GM12878 (cell line): ENCODE results near the gene ALDH3B2. TPM values are rescaled to one million over a fixed set of nuclear protein-coding genes. Genes with fewer than 3 reads are reported as not detected.

Experiments
- ATAC-seq: fragments of 200-7000 bp; cut with Tn5 transposase; 3 replicates; pipeline ENCODE4 v1.9.1; 2020; ENCODE audit warnings: mild to moderate bottlenecking, moderate library complexity
- BruUV-seq: library from RNA; stranded (reverse); fragments of 400-500 nt; replicated peaks from 2 replicates; lab custom pipeline; 2021; lab: Mats Ljungman, UMichigan
- CTCF ChIA-PET: fragments of 300-600 bp; sonication (Branson Sonifier 250); formaldehyde crosslinking; extraction: SDS; loops from one replicate; lab custom pipeline; 2021; ENCODE audit warnings: inconsistent platforms; lab: Yijun Ruan, JAX
- POLR2A ChIA-PET: fragments of 350-600 bp; formaldehyde crosslinking; extraction: SDS; loops from one replicate; lab custom pipeline; 2021; ENCODE audit warnings: inconsistent platforms; lab: Charles Lee
- RAD21 ChIA-PET: fragments of 300-600 bp; sonication (Branson Sonifier 250); formaldehyde crosslinking; loops from one replicate; lab custom pipeline; 2023; ENCODE audit warnings: antibody characterized with exemption; ENCODE audit not compliant: unreplicated experiment; lab: Charles Lee
- SMC1A ChIA-PET: fragments of 300-600 bp; sonication (Branson Sonifier 250); formaldehyde crosslinking; loops from one replicate; lab custom pipeline; 2023; ENCODE audit not compliant: unreplicated experiment, uncharacterized antibody; lab: Charles Lee
- DNase-seq: peaks from one replicate; pipeline ENCODE4 v3.0.0-alpha.2; 2011; ENCODE audit warnings: low read depth, low spot score
- FAIRE-seq: peaks from 3 replicates; lab custom pipeline; 2011; peaks lifted over from hg19 to GRCh38; lab: Jason Lieb, UNC
- H2AFZ ChIP-seq: 2 replicates; pipeline ENCODE4 v1.6.0; 2011; ENCODE audit warnings: low read depth, low read length, control low read depth; ENCODE audit not compliant: control insufficient read depth
- H3K27ac ChIP-seq: 2 replicates; pipeline ENCODE4 v1.5.1; 2011; ENCODE audit warnings: control low read depth; ENCODE audit not compliant: control insufficient read depth, insufficient read depth
- H3K27me3 ChIP-seq, 2 experiments: replicated peaks in 1 of 2; 2 replicates each; pipeline versions ENCODE4 v1.6.0 to v1.6.1; 2011; ENCODE audit warnings: low read length in 1 of 2; ENCODE audit not compliant: control insufficient read depth in 2 of 2, insufficient read depth in 2 of 2
- H3K36me3 ChIP-seq, 2 experiments: 2 replicates each; pipeline ENCODE4 v1.5.1; 2011; ENCODE audit warnings: low read length in 1 of 2; ENCODE audit not compliant: control insufficient read depth in 2 of 2, insufficient read depth in 2 of 2
- H3K4me1 ChIP-seq: 2 replicates; pipeline ENCODE4 v1.6.1; 2011; ENCODE audit warnings: mild to moderate bottlenecking, low read length, moderate library complexity, mixed read lengths; ENCODE audit not compliant: control insufficient read depth, insufficient read depth
- H3K4me2 ChIP-seq: 2 replicates; pipeline ENCODE4 v1.6.0; 2011; ENCODE audit warnings: control low read depth; ENCODE audit not compliant: control insufficient read depth, insufficient read depth
- H3K4me3 ChIP-seq: fragments of 200-600 bp; sonication (generic); 2 replicates; pipeline ENCODE4 v1.5.1; 2016
- H3K79me2 ChIP-seq: 2 replicates; pipeline ENCODE4 v1.6.0; 2011; ENCODE audit warnings: low read length; ENCODE audit not compliant: control insufficient read depth, insufficient read depth
- H3K9ac ChIP-seq: 2 replicates; pipeline ENCODE4 v1.8.0; 2011; ENCODE audit warnings: low read length, control low read depth, mixed read lengths; ENCODE audit not compliant: control insufficient read depth, insufficient read depth
- H3K9me3 ChIP-seq: replicated peaks from 3 replicates; pipeline ENCODE4 v1.5.1; 2011; ENCODE audit warnings: mild to moderate bottlenecking, low read length; ENCODE audit not compliant: control insufficient read depth, insufficient read depth
- H4K20me1 ChIP-seq: 2 replicates; pipeline ENCODE4 v1.6.0; 2011; ENCODE audit not compliant: control insufficient read depth, insufficient read depth
- BCL11A ChIP-seq: IDR thresholded peaks from 2 replicates; pipeline ENCODE4 v1.6.1; 2011; ENCODE audit warnings: low read depth, low read length
- BHLHE40 ChIP-seq, 2 experiments: fragments of 450-650 bp in 1 of 2; IDR thresholded peaks; 2 replicates each; pipeline ENCODE4 v1.6.1; 2011 to 2017; ENCODE audit warnings: low read depth in 2 of 2, borderline replicate concordance in 1 of 2, improper control_type of control experiment in 1 of 2, low read length in 1 of 2, mild to moderate bottlenecking in 1 of 2
- KAT2A ChIP-seq: conservative IDR thresholded peaks from 2 replicates; pipeline ENCODE4 v1.6.1; 2011; ENCODE audit warnings: low read depth, low read length; ENCODE audit not compliant: control insufficient read depth
- NR2C2 ChIP-seq: IDR thresholded peaks from 2 replicates; pipeline ENCODE4 v1.6.1; 2011; ENCODE audit warnings: borderline replicate concordance, low read depth; ENCODE audit not compliant: control insufficient read depth, insufficient read length
- RB1 ChIP-seq: fragments of 450-650 bp; formaldehyde crosslinking; IDR thresholded peaks from 2 replicates; pipeline ENCODE4 v1.6.1; 2017; ENCODE audit warnings: mild to moderate bottlenecking, borderline replicate concordance
- SMARCA5 ChIP-seq: fragments of 450-650 bp; IDR thresholded peaks from 2 replicates; pipeline ENCODE4 v1.6.1; 2017; ENCODE audit warnings: mild to moderate bottlenecking
- SUPT20H ChIP-seq: IDR thresholded peaks from 2 replicates; pipeline ENCODE4 v1.6.1; 2011; ENCODE audit warnings: low read depth, mild to moderate bottlenecking, low read length, moderate library complexity, borderline replicate concordance; ENCODE audit not compliant: control insufficient read depth
- SUZ12 ChIP-seq: fragments of 200-600 bp; sonication (generic); IDR thresholded peaks from one replicate; pipeline ENCODE4 v1.6.1; 2018; ENCODE audit warnings: antibody characterized with exemption, mild to moderate bottlenecking; ENCODE audit not compliant: unreplicated experiment
- TARDBP ChIP-seq: IDR thresholded peaks from 2 replicates; pipeline ENCODE4 v1.6.1; 2016; ENCODE audit warnings: borderline replicate concordance
- TCF3 ChIP-seq: IDR thresholded peaks from 2 replicates; pipeline ENCODE4 v1.6.1; 2012; ENCODE audit warnings: low read depth, mild to moderate bottlenecking, low read length, borderline replicate concordance; ENCODE audit not compliant: insufficient read depth
- YY1 ChIP-seq: IDR thresholded peaks from 2 replicates; pipeline ENCODE4 v1.6.1; 2011; ENCODE audit warnings: low read depth, mild to moderate bottlenecking, low read length
- WGBS: methylation state at CpG from one replicate; pipeline ENCODE4 v1.1.6; 2016; ENCODE audit warnings: low lambda C conversion rate; ENCODE audit not compliant: insufficient replicate concordance, insufficient coverage; ENCODE audit errors: missing lambda C conversion rate; 5-methylcytosine and 5-hydroxymethylcytosine counted together
- in situ Hi-C: fragments of 300-500 bp; cut with MboI; formaldehyde crosslinking; loops from 9 replicates; pipeline ENCODE4 v1.14.3; 2018; ENCODE audit warnings: mixed read lengths
- intact Hi-C: fragments of 100-400 bp; cut with micrococcal nuclease; formaldehyde crosslinking; loops from one replicate; pipeline ENCODE4 v1.14.2; 2022; ENCODE audit not compliant: unreplicated experiment
- polyA plus RNA-seq, 11 experiments: library from polyadenylated mRNA; depleted of rRNA in 4 of 11; unstranded in 6 of 11; stranded (reverse) in 5 of 11; fragments of >200 nt; fragmentation: Nextera tagmentation in 4 of 11; fragmentation: Illumina TruSeq in 1 of 11; extraction: Ambion mirVana in 4 of 11; extraction: Trizol in 1 of 11; gene quantifications; 1 replicate in 1 of 11; 2 replicates in 10 of 11; pipeline versions ENCODE4 v1.2.1 to v1.2.3, GENCODE V29; 2011 to 2016; ENCODE audit warnings: inconsistent platforms in 2 of 11, missing spikeins in 2 of 11, low read depth in 1 of 11
- total RNA-seq, 4 experiments: library from RNA; depleted of rRNA in 3 of 4; stranded (reverse); fragments of >200 nt in 3 of 4; fragmentation: Illumina TruSeq in 1 of 4; extraction: Trizol in 1 of 4; gene quantifications; 2 replicates each; pipeline versions ENCODE4 v1.2.1 to v1.2.3, GENCODE V29; 2013 to 2021
- TF ChIP-seq, protein P1 (sequence below): IDR thresholded peaks from 2 replicates; pipeline ENCODE4 v1.6.1; 2011; ENCODE audit warnings: low read depth, low read length, improper control_type of control experiment, borderline replicate concordance
- TF ChIP-seq, protein P2 (sequence below): IDR thresholded peaks from 2 replicates; pipeline ENCODE4 v1.6.1; 2011; ENCODE audit warnings: mild to moderate bottlenecking, low read depth, low read length, moderate library complexity; ENCODE audit not compliant: insufficient replicate concordance
- TF ChIP-seq, protein P3 (sequence below): fragments of 450-650 bp; formaldehyde crosslinking; IDR thresholded peaks from 2 replicates; pipeline ENCODE4 v1.4.0; 2020; ENCODE audit warnings: mild to moderate bottlenecking, moderate library complexity

ALDH3B2 gene
- total and polyA plus RNA-seq, 10 of the 15 experiments (the other 5 are each of a cell fraction or from before 2014, with no cell fraction given): 0.09 to 0.17 TPM; not detected in 8

DNA sequence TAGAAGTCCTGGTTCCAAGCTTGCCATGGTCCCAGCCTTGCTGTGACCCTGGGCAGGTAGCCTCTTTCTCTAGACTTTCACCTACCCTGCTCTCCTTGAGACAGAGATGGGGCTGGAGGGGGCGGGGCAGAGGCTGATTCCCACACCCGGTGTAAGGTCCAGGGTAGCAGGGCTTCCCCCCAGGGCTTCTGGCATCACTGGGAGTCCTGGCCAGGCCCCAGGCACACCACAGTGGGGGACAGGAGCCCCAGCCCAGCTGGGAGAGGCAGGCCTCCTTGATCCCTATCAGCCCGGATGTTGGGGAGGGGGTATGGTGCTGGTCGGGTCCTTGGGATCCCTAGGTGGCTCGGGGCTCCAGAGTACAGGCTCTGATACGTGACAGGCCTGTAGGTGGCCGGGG, 43.0 kb downstream of the ALDH3B2 start (continued):
- no peak for TF ChIP-seq NR2C2
- TF ChIP-seq SUZ12: no peak
- TF ChIP-seq KAT2A: no peak
- TF ChIP-seq SUPT20H: no peak
- TF ChIP-seq, protein P1, sequence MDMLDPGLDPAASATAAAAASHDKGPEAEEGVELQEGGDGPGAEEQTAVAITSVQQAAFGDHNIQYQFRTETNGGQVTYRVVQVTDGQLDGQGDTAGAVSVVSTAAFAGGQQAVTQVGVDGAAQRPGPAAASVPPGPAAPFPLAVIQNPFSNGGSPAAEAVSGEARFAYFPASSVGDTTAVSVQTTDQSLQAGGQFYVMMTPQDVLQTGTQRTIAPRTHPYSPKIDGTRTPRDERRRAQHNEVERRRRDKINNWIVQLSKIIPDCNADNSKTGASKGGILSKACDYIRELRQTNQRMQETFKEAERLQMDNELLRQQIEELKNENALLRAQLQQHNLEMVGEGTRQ: no peak
- TF ChIP-seq TARDBP: no peak
- TF ChIP-seq BHLHE40 (IDR thresholded peaks at IDR 0.05; ENCODE audit: borderline replicate concordance in 1 of 2, low read depth in 2 of 2, low read length in 1 of 2): no peak

DNA sequence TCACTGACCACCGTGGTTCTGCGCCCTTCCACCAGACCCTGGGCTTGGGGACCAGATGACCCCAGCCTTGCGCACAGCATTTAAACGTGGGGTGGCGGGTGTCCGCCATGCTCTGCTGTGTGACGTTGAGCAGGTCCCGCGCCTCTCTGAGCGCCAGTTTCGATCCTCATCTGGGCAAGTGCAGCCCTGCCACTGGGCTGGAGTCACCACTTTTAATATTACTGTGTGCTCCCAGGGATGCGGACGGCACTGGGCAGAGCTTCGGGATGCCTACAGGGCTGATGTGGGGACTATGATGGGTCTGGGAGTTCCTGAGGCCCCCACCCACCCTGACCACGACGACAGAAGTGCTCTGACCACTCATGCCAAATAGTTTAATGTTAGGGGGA, 43.5 kb downstream of the ALDH3B2 start:
- peak overlapping the region; percentile 88 for H2AFZ ChIP-seq
- H3K4me1 ChIP-seq: peaks cover 15% of the 10 kb centered on the region
- peak overlapping the region; percentile 84 for H3K4me2 ChIP-seq
- peak overlapping the region; percentile 49 for H3K9ac ChIP-seq
- H3K36me3 ChIP-seq: no peaks in the 10 kb centered on the region
- no peaks in the 10 kb centered on the region for H4K20me1 ChIP-seq
- ATAC-seq (no peak), FAIRE-seq (no peak), DNase-seq (no peak)
- intact Hi-C loops (no loop called here), in situ Hi-C loops (no loop called here)
- POLR2A ChIA-PET: interaction anchor here (1.0 to 2.6 kb wide), 3 partner anchors 14 to 18 kb away, joined by 3 to 16 read pairs (median 6); partner anchors contain the start of gene ACY3
- RAD21 ChIA-PET: interaction anchor here (1.0 to 5.1 kb wide), 13 partner anchors 15 to 193 kb away, joined by 3 to 38 read pairs (median 9); partner anchors contain the start of genes ACY3, GSTP1 and PTPRCAP
- H3K4me3 ChIP-seq: peak overlapping the region; percentile 71
- H3K79me2 ChIP-seq: no peaks in the 10 kb centered on the region
- CTCF ChIA-PET: interaction anchor here (1.1 to 6.4 kb wide), 8 partner anchors 16 to 61 kb away, joined by 3 to 64 read pairs (median 20); partner anchors contain the start of gene ACY3
- H3K27ac ChIP-seq: peak overlapping the region; percentile 46; the same call in 1 of the 2 replicates
- SMC1A ChIA-PET: interaction anchor here (0.8 to 6.4 kb wide), 7 partner anchors 18 to 72 kb away, joined by 3 to 52 read pairs (median 4); partner anchors contain the start of gene GSTP1
- no peaks in the 10 kb centered on the region for H3K9me3 ChIP-seq
- WGBS: 57% methylated on average over 16 of the region's 16 CpGs
- no TSS peak for BruUV-seq
- no peaks in the 10 kb centered on the region for H3K27me3 ChIP-seq
- TF ChIP-seq, protein P2, sequence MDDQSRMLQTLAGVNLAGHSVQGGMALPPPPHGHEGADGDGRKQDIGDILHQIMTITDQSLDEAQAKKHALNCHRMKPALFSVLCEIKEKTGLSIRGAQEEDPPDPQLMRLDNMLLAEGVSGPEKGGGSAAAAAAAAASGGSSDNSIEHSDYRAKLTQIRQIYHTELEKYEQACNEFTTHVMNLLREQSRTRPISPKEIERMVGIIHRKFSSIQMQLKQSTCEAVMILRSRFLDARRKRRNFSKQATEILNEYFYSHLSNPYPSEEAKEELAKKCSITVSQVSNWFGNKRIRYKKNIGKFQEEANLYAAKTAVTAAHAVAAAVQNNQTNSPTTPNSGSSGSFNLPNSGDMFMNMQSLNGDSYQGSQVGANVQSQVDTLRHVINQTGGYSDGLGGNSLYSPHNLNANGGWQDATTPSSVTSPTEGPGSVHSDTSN: no peak
- TF ChIP-seq, protein P3, sequence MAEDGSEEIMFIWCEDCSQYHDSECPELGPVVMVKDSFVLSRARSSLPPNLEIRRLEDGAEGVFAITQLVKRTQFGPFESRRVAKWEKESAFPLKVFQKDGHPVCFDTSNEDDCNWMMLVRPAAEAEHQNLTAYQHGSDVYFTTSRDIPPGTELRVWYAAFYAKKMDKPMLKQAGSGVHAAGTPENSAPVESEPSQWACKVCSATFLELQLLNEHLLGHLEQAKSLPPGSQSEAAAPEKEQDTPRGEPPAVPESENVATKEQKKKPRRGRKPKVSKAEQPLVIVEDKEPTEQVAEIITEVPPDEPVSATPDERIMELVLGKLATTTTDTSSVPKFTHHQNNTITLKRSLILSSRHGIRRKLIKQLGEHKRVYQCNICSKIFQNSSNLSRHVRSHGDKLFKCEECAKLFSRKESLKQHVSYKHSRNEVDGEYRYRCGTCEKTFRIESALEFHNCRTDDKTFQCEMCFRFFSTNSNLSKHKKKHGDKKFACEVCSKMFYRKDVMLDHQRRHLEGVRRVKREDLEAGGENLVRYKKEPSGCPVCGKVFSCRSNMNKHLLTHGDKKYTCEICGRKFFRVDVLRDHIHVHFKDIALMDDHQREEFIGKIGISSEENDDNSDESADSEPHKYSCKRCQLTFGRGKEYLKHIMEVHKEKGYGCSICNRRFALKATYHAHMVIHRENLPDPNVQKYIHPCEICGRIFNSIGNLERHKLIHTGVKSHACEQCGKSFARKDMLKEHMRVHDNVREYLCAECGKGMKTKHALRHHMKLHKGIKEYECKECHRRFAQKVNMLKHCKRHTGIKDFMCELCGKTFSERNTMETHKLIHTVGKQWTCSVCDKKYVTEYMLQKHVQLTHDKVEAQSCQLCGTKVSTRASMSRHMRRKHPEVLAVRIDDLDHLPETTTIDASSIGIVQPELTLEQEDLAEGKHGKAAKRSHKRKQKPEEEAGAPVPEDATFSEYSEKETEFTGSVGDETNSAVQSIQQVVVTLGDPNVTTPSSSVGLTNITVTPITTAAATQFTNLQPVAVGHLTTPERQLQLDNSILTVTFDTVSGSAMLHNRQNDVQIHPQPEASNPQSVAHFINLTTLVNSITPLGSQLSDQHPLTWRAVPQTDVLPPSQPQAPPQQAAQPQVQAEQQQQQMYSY: no peak
- TF ChIP-seq YY1: 0 out of 2 replicates have a peak, but pooled peaks have one; percentile 17
- no peak for TF ChIP-seq BCL11A
- no peak for TF ChIP-seq RB1
- no peak for TF ChIP-seq SUPT20H
- TF ChIP-seq SMARCA5: no peak
- TF ChIP-seq TCF3: no peak
